Medulla oblongata (tissue), 1 donor: Measurements from ENCODE around the gene DEFB131B.
"Not testable (repeated sequence)": the region's sequence is repeated elsewhere in the genome, so short reads cannot be mapped to it uniquely, and the experiment has no call there.

Experiments
- DNase-seq: peaks from one replicate; pipeline ENCODE4 v3.0.0-alpha.2; 2015; ENCODE audit errors: extremely low spot score

Gene DEFB131B

DNA sequence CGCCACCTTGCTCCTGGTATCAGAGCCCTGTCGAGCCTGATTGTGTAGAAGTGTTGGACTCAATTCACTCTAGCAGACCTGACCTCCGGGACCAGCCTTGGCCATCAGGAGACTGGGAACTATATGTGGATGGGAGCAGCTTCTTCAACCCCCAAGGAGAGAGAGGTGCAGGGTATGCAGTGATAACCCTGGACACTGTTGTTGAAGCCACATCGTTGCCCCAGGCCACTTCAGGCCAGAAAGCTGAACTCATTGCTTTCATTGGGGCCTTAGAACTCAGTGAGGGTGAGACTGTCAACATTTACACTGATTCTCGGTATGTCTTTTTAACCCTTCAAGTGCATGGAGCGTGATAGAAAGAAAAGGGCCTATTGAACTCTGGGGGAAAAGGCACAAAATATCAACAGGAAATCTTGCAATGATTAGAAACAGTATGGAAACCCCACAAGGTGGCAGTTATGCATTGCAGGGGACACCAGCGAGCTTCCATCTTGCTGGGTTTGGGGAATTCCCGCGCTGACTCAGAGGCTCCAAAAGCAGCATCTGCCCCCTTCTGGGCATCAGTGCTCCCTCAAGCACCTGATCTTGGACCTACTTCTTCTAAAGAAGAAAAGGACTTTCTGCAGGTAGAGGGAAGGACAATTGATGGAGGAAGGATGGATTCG, 33.2 kb downstream of the DEFB131B start:
- not testable (repeated sequence) for DNase-seq

DNA sequence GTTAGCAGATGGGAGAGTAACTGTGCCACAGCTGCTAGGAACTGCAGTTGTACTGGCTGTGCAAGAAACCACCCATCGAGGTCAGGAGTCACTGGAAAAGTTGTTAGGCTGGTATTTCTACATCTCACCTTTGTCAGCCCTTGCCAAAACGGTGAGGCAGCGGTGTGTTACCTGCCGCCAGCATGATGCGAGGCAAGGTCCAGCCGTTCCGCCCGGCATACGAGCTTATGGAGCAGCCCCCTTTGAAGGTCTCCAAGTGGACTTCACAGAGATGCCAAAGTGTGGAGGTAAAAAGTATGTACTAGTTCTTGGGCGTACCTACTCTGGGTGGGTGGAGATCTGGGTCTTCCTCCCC, 33.7 kb downstream of the DEFB131B start:
- not testable (repeated sequence) for DNase-seq

DNA sequence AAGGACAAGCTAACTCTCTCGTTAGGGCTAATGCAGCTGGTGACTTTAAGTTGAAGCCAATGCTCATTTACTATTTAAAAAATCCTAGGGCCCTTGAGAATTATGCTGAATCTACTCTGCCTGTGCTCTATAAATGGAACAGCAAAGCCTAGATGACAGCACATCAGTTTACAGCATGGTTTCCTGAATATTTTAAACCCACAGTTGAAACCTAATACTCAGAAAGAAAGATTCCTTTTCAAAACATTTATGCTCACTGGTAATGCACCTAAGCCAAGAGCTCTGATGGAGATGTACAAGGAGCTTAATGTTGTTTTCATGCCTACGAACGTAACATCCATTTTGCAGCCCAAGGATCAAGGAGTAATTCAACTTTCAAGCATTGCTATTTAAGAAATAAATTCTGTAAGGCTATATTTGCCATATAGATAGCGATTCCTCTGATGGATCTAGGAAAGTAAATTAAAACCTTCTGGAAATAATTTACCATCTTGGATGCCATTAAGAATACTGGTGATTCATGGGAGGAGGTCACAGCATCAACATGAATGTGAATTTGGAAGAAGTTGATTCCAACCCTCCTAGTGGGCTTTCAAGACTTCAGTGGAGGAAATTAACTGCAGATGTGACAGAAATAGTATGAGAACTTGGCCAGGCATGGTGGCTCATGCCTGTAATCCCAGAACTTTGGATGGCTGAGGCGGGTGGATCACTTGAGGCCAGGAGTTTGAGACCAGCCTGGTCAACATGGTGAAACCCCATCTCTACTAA, 35.7 kb downstream of the DEFB131B start:
- DNase-seq = no peak

DNA sequence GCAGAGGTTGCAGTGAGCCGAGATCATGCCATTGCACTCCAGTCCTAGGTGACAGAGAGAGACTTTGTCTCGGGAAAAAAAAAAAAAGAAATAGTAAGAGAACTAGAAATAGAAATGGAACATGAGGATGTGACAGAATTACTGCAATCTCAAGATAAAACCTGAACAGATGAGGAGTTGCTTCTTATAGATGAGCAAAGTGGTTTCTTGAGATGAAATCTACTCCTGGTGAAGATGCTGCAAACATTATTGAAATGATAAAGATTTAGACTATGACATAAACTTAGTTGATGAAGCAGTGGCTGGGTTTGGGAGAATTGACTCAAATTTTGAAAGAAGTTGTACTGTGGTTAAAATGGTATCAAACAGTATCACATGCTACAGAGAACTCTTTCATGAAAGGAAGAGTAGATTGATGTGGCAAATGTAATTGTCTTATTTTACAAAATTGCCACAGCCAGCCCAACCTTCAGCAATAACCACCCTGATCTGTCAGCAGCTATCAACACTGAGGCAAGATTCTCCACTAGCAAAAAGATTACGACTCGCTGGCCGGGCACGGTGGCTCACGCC, 36.5 kb downstream of the DEFB131B start:
- no peak for DNase-seq

DNA sequence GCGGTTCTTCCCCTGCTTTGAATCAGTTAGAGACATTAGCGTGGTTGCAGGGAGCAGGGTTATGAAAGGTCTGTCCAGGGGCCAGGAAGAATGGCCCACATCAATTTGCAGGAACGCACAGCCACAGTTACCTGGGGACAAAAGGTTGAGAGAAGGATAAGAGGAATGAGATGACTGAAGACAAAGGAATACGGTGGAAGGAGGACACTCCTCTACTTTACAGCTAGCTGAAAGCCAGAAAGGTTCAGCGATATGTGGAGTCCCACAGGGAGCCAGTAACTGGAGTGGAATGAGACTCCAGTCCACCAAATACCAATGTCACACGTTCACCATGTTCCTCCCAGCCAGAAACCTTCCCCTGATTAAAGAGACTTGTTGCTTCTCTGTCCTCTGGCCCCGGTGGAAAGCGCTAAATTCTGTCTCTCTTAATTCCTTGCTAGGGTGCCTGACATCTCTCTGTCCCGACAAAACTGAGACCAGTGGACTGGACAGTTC, 39.4 kb downstream of the DEFB131B start:
- DNase-seq = no peak

DNA sequence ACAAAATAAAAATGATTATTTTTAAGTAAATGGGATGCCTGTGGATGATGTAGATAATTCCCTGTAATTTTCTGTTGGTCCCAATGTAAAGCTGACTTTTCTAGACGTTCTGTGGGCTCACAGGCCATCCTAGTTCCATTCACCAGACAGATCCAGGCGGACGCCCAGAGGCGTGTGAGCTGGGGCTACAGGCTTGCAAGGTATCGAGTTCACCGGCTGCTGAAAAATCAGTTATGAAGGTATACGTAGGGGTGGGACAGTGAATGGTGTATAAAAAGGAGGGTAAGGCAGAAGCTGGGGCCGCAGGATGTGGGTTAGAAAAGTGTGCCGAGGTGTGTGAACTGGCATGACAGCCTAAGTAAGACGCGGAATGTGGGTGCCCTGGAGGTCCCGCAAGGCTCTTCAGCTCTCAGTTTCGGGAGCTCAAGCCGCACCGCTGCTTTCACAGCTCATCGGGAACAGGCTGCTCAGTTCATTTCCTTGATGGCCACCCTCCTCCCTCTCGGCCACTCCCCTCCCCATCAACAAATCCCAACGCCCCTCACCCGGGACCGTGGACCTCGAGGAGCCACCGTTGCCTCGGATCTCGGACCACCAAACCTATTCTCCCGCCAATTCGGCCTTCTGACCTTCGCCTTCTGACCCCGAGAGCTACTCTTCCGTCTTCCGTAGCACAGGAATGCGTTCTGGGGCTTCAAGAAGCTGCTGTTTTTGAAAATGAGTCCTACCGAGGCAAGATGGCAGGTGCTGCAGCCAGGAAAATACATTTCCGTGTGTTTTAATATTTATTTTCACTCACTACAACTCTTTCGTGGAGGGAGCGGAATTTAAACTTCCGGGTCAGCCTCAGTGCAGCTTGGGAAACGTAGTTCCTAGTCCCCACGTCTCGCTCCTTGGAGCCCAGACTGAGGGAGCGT, 49.8 kb downstream of the DEFB131B start, which contains the start of gene XNDC1N:
Gene XNDC1N (minus strand): TSS at position 775 of the 917 bp plus-strand sequence. CDS start 5,241 bp downstream, outside the sequence.
- DNase-seq = peak; percentile 95

DNA sequence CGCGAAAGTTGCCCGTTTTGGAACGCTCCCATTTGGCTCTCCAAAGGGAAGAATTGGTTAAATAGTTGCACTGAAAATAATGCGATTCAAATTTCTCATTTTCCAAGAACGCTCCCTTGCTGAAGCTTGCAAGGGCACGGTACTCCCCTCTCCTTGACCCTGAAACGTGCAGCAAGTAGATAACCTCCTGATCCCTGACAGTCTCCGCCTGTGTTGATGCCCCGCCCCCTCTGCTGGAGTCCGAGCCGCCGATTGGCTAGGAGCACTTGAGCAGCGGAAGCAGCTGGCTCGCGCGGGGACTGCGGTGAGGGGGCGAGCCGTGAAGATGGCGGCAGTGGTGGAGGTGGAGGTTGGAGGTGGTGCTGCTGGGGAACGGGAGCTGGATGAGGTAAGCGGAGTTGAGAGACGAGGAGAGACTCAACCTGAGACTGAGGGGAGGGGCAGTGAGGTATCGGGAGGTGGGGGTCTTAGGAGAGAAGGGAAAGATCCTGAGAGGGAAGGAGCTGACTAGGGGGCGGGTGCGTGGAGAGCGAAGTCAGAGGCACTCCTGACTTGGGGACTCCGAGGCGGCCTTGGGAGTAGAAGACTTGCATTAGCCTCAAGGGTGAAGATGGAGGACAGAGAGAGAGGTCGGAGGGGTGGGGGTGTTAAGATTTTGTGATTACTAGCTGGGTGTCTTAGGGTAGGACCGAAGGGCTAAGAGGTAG, 50.6 kb downstream of the DEFB131B start, which contains the start of gene RNF121:
Gene RNF121 (plus strand): TSS at position 310 of the 707 bp plus-strand sequence. CDS start 16 bp downstream, at position 326.
- peak; percentile 98 for DNase-seq

DNA sequence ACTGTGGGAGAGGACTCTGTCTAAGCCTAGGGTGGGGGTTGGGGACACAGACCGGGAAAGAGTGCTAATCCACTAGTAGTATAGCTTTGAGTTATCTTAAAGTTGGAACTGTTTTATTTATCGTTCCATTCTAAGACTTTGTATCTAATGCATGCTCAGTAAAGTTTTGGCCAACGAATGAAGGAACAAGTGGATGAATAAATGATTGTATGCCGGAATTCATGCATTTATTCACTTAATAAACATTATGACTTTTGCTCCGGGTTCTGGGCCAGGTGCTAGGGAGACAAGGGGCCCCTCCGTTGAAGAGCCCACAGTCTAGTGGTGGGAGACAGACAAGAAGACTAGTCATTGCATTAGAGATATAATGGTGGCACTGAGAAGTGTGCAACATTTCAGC, 51.2 kb downstream of the DEFB131B start:
- DNase-seq = no peak

DNA sequence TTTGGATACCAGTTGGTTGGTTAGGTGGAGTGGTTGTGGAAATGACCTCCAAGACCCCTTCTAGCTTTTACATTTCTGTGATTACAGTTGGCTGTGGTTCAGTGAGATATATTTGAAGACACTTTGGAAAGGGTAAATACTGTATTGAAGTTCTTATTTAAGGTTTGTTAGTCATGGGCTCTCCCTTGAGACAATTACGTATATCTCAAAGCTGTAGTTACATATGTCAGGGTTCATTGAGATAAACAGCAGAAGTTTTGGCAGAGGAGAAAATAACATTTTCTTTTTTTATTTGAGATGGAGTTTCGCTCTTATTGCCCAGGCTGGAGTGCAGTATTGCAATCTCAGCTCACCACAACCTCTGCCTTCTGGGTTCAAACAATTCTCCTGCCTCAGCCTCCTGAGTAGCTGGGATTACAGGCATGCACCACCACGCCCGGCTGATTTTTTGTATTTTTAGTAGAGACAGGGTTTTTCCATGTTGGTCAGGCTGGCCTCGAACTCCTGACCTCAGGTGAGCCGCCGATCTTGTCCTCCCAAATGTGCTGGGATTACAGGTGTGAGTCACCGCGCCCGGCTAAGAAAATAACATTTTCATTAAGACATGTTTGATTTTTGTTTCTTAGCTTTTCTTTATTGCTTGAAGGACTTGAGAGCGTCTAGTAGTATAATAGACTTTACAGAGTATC, 52.4 kb downstream of the DEFB131B start:
- DNase-seq = no peak

DNA sequence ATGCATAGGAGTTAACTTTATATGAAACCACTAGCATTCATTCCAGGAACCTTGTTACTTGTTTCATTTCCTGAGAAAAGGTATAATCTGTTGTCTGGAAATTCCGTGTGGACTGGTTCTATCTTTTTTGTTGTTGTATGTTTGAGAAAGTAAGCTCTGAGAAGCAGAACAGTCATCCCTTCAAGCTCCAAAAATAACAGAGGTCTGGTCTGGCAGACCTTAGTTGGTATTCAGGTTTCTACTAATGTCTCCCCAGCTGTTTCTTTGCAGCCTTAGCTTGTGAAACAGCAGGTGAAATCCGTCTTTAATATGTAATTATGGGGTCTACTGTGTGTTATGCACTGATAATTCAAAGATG, 53.0 kb downstream of the DEFB131B start:
- no peak for DNase-seq

DNA sequence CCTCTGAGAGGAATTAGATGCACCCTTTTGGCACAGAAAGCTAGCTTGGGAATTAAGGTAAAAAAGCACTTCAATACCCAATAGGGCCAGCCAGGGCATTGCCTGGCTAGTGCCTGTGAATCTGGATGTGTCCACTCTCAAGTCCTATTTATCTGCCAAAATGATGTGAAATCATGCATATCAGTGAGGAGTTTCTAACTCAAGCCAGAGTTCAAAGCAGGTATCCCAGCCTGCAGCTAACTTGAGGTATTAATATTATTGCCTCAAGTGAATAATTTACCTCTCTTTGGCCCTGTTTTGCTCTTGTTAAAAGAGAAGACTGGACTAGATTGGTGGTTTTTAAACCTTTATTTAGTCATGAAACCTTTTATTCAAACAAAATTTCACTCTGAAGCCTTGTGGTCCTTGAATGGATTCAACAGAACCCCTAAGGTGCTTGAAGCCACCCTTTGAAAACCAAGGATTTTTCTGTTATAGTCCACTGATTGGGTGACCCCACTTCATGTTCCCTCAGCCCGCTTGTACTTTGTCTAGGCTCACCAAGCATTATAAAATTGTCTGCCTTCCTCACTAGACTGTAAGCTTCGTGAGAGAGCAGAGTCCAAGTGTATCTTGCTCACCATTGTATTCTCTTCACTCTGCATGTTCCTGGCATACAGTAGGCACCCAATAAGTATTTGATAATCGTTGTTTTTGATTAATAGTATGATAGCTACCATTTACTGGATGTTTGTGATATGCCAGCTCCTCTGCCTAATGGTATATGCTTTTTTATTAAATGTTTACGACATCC, 55.1 kb downstream of the DEFB131B start:
- no peak for DNase-seq
